ENCODE results near the gene STUB1.

STUB1 gene

DNA sequence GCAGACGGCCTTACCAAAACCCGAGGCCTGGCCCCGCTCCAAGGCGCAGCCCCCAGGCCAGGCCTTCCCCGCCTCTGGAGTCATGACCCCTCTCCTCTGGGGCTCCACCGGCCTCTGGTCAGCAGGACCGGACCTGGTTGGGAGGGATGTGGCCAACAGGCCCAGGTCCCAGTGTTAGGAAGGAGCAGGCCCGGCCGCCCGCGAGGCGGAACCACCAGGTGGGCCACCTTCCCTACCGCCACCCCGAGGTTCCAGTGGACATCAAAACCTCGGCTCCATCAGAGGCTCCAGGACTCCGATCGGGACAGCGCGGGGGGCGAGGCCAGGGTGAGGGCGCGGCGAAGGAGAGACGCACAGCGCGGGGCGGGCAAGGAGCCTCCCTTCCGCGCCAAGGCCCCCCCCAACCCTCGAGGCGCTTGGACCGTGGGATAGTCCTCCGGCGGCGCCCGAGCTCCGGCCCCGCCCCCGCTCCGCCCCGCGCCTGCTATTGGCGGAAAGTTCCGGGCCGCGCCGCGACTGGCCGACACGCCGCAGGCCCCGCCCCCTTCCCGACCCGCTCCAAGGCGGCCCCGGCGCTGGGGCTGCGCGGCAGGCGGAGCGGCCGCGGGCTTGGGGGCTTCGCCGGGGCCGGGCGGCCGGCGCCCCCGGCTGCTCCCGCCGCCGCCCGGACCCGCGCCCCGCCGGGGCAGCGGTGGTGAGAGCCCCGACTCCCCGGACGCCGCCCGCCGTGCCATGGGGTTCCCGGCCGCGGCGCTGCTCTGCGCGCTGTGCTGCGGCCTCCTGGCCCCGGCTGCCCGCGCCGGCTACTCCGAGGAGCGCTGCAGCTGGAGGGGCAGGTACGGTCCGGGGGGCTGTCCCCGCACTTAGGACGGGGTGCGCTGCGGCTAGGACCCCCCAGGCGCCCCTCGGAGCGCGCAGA is 34.6 kb downstream of the STUB1 start, which contains the start of gene METRN:
TSS of gene METRN (plus strand) at position 561 of the 919 bp plus-strand sequence. CDS start at position 733, 172 bp downstream.
- DNase-seq, result peak; percentile 72

DNA sequence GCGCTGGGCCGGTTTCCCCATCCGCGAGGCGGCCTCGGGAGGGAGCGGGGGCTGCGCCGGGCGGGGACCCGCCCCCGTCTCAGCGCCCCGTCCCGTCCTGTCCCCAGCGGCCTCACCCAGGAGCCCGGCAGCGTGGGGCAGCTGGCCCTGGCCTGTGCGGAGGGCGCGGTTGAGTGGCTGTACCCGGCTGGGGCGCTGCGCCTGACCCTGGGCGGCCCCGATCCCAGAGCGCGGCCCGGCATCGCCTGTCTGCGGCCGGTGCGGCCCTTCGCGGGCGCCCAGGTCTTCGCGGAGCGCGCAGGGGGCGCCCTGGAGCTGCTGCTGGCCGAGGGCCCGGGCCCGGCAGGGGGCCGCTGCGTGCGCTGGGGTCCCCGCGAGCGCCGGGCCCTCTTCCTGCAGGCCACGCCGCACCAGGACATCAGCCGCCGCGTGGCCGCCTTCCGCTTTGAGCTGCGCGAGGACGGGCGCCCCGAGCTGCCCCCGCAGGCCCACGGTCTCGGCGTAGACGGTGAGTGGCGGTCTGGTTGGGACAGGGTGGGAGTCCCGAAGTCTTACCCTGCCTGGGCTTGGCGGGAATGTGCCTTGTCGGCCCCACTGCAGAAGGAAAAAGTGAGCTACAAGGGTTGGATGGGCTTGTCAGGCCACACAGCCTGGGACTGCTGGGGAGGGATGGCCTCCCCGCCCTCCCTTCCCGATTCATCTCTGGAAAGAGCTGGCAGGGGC is 35.4 kb downstream of the STUB1 start:
- DNase-seq, result peak; percentile 15

- DNase-seq, result no peak
These were observed 36.0 kb downstream of the STUB1 start for GRCh38 chr16:716200-716568.

DNA sequence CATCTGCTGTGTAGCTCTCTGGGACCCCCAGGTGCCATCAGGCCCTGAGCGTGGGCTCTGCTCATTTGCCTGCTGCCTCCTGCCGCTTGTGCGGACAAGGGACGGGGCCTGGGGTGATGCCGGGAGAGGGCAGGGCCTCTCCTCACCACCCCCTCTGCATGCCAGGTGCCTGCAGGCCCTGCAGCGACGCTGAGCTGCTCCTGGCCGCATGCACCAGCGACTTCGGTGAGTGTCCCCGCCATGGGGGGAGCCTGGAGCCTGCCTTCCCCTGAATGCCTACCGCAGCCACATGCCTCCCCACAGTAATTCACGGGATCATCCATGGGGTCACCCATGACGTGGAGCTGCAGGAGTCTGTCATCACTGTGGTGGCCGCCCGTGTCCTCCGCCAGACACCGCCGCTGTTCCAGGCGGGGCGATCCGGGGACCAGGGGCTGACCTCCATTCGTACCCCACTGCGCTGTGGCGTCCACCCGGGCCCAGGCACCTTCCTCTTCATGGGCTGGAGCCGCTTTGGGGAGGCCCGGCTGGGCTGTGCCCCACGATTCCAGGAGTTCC is 36.6 kb downstream of the STUB1 start:
- DNase-seq, result no peak

- peak; percentile 88 for DNase-seq
These were observed 37.4 kb downstream of the STUB1 start for GRCh38 chr16:717450-718245.

DNA sequence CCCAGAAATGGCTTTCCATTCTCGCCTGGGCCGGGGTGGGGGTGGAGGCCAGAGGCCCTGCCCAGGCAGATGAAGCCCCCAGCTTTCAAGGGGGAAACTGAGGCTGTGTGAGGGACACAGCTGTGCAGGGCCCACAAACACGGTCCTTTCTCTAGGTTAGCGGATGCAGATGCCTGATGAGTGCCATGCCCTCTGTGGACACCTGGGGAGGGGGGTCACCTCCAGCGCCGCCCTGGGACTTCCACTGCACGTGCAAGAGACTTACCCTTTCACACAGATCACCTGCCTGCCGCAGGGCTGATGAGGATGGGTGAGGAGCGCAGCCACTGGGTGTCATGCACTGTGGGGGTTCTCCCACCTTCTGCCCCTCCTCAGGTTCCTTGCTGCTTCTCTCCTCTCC is 38.2 kb downstream of the STUB1 start:
- no peak for DNase-seq

DNA sequence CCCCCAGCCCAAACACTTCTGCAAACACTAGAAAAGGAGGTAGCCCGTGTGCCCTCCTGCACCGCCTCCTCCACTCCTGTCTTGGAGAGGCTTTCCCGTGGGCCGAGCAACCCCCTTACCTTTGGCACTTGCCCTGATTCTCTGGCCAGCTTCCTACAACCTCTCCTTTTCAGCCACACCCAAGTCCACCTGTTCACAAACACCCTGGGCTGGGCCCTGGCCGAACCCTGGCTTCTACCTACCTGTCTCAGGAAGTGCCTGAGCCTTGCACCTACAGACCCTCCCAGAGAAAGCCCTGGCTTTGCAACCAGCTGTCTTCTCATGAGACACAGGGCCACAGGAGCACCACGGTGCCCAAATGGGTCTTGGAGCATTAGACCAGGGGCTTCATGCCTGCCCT is 38.7 kb downstream of the STUB1 start:
- DNase-seq, result no peak

- DNase-seq, result peak; percentile 91
These were observed 39.7 kb downstream of the STUB1 start for GRCh38 chr16:719815-720446.

- peak; percentile 93 for DNase-seq
These were observed 40.3 kb downstream of the STUB1 start for GRCh38 chr16:720447-720989.

GRCh38 chr16:720990-721764 is 41.0 kb downstream of the STUB1 start, which contains the start of gene ANTKMT:
Gene ANTKMT, plus strand, starts transcription at chr16:721146. Its CDS starts 129 bp downstream, at chr16:721275.
- DNase-seq, result peak; percentile 78

DNA sequence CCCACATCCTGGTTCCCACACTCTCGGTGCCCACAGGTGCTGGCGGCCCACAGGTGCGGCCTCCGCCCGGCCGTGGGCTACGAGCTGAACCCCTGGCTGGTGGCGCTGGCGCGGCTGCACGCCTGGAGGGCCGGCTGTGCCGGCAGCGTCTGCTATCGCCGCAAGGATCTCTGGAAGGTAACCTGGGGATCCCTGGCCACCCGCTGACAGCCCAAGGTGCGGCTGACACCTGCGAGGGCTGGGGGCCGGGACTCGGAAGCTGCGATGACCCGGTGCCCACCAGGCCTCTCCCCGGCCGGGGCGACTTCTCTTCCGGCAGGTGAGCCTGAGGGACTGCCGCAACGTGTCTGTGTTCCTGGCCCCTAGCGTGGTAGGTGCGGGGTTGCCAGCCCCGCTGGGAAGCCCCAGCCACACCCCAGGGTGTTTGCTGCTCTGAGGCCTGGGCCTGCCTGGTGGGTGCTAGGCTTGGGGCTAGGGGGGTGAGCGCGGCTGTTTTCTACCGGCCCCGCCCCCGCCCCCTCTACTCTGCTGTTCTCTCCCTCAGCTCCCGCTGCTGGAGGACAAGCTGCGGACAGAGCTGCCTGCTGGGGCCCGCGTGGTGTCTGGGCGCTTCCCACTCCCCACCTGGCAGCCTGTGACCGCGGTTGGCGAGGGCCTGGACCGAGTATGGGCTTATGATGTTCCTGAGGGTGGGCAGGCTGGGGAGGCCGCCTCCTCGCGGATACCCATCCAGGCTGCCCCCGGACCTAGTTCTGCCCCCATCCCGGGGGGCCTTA is 41.7 kb downstream of the STUB1 start:
- DNase-seq, result no peak

- no peak for DNase-seq
These were observed 42.8 kb downstream of the STUB1 start for GRCh38 chr16:722835-723633.

DNA sequence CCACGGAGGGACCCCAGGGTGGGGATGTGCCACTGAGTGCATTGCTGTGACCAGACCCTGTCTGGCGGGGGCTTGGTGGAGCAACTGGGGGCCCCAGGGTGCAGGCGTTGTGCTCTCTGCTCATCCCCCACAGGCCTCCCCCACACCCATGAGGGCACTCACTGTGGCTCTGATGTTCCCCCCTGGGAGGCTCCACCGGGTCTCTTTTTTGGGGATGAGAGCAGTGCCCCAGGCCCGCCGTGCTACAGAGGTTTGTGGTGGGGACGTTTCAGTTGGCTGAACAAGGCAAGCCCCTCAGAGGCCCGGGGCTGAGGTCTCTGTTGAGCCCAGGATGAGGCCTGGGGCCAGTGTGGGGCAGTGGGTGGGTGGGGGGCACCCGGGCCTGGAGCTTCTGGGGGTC is 43.5 kb downstream of the STUB1 start:
- no peak for DNase-seq

GRCh38 chr16:724188-725040 is 44.2 kb downstream of the STUB1 start:
- DNase-seq, result no peak

GRCh38 chr16:725041-725376 is 44.8 kb downstream of the STUB1 start:
- no peak for DNase-seq

GRCh38 chr16:725463-726187 is 45.4 kb downstream of the STUB1 start:
- peak; percentile 50 for DNase-seq

DNA sequence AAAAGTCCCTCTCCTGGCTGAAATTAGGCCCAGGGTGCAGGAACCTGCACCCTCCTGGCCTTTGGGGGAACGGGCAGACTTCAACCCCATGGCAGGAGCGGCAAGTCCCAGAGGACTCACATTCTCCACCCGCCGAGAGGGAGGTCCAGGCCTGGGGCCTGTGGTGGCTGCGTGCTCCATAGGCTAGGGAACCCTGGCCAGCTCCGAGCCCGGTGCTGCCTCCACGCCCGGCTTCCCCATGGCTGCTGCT is 45.9 kb downstream of the STUB1 start:
- DNase-seq, result no peak

Measured in NCI-H2171 treated with DMSO at 0.1 percent for 48 hours (cell line).